Neural crest cell (in vitro differentiated cells): ENCODE data around the gene ASTL. TPM values are rescaled to one million over a fixed set of nuclear protein-coding genes. Genes with fewer than 3 reads are reported as not detected.

ENCODE experiments used
- DNase-seq: peaks from one replicate; pipeline ENCODE4 v3.0.0; 2021; ENCODE audit warnings: low read depth, mixed read lengths, low spot score
- H3K27ac Mint-ChIP-seq: one replicate; pipeline ENCODE4 v1.8.0; 2021; ENCODE audit warnings: mild to moderate bottlenecking, mixed read lengths; ENCODE audit not compliant: unreplicated experiment
- H3K27me3 Mint-ChIP-seq: 2 replicates; pipeline ENCODE4 v1.8.0; 2021; ENCODE audit warnings: low read depth, mild to moderate bottlenecking, mixed read lengths
- H3K36me3 Mint-ChIP-seq: 2 replicates; pipeline ENCODE4 v1.8.0; 2021; ENCODE audit warnings: low read depth, mild to moderate bottlenecking, mixed read lengths
- H3K4me1 Mint-ChIP-seq: 2 replicates; pipeline ENCODE4 v1.8.0; 2021; ENCODE audit warnings: mixed read lengths
- H3K4me3 Mint-ChIP-seq: one replicate; pipeline ENCODE4 v1.8.0; 2021; ENCODE audit warnings: mild to moderate bottlenecking, mixed read lengths
- H3K9me3 Mint-ChIP-seq: 2 replicates; pipeline ENCODE4 v1.8.0; 2021; ENCODE audit warnings: mixed read lengths
- total RNA-seq: library from RNA; stranded (reverse); gene quantifications from 2 replicates; pipeline ENCODE4 v1.2.1, GENCODE V29; 2021
- TF ChIP-seq, protein P1 (sequence below): fragments of 200-600 bp; sonication (generic); conservative IDR thresholded peaks from 2 replicates; pipeline ENCODE4 v1.5.0; 2021; ENCODE audit warnings: antibody characterized with exemption, mild to moderate bottlenecking

ASTL gene
- total RNA-seq, 1 donor from 2014 or later = not detected

DNA sequence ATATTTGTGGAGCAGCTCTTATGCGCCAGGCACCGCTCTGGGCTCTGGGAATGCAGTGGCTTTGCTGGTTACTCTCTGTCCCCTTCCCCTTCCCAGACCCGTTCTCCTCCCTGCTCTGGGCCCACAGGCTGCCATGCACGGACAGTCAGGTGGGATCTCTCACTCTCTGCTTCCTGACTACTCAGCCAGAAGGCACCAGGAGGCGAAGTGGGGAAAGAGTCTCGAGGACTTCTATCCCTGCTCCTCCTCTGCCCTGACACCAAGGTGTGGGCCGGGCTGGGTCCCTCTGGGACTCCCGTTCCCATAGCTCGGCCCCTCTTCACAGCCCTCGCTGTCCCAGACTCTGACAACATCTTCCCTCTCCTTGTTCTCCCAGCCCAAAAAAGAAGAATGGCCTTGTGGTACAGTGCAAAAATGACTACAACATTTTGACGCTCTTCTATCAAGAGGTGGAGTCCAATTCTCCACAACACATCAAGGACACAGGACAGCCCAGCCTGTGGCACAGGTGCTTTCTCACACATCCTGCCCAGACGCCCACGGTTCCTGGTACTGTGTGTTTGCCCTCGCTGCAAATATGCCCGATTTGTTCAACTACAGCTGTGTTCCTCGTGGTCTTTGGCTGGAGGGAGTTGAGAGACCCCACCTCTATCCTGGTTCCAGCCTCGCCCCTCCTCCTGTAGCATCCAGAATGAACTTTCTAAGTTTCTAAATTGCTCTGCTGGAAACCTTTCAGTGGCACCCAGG lies 21.0 kb upstream of the ASTL start:
- Mint-ChIP-seq H3K27me3 (no peaks in the 10 kb centered on the region), H3K27ac (no peak overlapping the region), H3K9me3 (peaks cover 6% of the 10 kb centered on the region), H3K4me3 (no peak overlapping the region), H3K36me3 (no peaks in the 10 kb centered on the region), H3K4me1 (peaks cover 3% of the 10 kb centered on the region)
- no peak for DNase-seq
- TF ChIP-seq, protein P1, sequence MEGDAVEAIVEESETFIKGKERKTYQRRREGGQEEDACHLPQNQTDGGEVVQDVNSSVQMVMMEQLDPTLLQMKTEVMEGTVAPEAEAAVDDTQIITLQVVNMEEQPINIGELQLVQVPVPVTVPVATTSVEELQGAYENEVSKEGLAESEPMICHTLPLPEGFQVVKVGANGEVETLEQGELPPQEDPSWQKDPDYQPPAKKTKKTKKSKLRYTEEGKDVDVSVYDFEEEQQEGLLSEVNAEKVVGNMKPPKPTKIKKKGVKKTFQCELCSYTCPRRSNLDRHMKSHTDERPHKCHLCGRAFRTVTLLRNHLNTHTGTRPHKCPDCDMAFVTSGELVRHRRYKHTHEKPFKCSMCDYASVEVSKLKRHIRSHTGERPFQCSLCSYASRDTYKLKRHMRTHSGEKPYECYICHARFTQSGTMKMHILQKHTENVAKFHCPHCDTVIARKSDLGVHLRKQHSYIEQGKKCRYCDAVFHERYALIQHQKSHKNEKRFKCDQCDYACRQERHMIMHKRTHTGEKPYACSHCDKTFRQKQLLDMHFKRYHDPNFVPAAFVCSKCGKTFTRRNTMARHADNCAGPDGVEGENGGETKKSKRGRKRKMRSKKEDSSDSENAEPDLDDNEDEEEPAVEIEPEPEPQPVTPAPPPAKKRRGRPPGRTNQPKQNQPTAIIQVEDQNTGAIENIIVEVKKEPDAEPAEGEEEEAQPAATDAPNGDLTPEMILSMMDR = no peak

DNA sequence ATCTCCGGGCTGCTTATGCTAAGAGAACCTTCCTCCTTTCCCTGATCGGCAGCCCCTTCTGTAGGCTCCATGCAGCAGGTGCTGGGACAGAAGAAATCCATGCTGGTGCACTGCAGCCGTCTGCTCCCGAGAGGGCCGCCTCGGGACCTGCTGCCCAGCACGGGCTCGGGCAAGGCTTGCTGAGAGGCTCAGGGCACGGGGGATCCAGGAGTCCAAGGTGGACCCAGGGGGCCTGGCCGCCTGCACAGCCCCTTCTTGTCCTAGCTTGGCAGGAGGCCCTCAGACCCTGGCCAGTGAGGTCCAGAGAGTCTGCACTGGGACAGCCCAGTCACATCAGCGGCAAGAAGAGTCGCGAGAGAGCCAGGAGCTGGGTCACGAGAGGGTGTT lies 20.2 kb upstream of the ASTL start:
- DNase-seq = no peak
- Mint-ChIP-seq H3K4me3 (no peak overlapping the region), H3K4me1 (peaks cover 2% of the 10 kb centered on the region), H3K36me3 (no peaks in the 10 kb centered on the region), H3K9me3 (peaks cover 6% of the 10 kb centered on the region), H3K27me3 (no peaks in the 10 kb centered on the region), H3K27ac (no peak overlapping the region)
- TF ChIP-seq, protein P1 = no peak

DNA sequence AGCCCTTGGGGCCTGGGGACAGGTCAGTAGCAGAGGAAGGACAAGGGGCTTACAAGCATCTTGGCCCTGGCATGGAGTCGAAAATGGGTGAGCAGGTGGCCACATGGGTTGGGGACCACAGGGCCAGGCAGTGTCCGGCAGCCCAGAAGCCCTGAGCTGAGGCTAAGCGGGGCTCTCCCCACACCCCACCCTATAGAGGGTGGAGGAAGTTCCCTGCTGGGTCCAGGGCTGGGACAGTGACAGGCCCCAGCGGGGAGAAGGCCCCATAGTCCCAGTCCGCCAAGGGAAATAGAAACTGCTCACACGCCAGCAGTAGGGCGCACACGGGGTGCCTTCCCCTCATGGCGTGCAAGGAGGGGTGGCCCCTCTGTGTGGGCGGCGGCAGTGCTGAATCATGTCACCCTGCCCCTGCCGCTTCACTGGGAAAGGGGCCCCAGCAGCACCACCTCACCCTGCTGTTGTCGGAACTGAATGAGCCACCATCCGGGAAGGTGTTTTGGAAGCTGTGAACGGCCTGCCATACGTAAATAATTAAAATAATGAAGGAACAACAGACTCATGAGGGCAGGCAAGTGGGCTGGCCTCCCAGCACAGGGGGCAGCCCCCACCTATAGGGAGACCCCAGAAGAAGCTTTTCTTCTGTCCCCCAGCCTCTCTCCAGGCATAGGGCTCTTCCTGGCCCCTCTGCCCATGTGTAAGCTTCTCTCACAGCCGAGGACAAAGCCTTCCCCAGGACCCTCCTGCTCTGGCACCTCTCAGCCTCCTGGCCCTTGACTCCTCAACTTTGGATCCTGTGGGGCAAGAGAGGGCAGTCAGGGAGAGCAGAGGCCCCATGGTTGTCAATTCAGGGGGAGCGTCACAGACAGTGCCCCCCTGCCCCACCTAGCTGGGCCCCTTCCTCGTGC lies 19.6 kb upstream of the ASTL start:
- peaks cover 6% of the 10 kb centered on the region for H3K9me3 Mint-ChIP-seq
- TF ChIP-seq, protein P1 = no peak
- H3K4me3 Mint-ChIP-seq = no peak overlapping the region
- DNase-seq = no peak
- no peak overlapping the region for H3K27ac Mint-ChIP-seq
- no peaks in the 10 kb centered on the region for H3K36me3 Mint-ChIP-seq
- no peaks in the 10 kb centered on the region for H3K27me3 Mint-ChIP-seq
- H3K4me1 Mint-ChIP-seq = peaks cover 8% of the 10 kb centered on the region

DNA sequence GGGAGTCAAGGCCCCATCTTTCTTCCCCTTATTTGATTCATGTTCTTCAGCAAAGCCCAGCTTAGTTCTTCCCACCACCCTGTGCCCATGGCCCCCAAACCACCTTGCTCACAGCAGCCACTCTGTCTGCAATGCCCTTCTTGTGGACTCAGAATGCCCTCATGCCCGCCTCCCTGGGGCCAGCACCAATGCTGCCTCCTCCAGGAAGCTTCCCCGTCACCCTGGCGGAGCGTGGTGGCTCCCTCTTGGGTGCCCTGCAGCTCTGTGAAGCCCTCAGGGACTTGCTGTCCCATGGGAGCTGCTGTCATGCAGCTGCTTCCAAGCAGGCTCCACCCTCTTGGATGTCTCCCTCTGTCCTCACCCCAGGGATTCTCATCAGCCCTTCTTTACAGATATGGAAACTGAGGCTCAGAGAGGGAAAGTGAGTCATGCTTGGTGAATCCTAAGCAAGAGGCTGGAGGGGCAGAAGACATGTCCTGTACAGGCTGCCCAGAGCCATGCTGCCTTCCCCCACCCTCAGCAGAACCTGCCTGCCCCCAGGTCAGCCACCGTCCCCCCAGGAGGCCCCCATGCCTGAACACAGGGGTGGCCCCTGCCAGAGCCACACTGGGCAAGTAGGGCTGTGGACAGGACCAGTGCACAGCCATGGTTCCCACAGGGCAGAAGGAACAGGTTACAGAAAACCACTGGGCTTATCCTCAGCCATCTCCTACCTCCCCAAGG lies 18.8 kb upstream of the ASTL start:
- TF ChIP-seq, protein P1 = no peak
- Mint-ChIP-seq H3K36me3 (no peaks in the 10 kb centered on the region), H3K4me1 (peaks cover 17% of the 10 kb centered on the region), H3K27me3 (no peaks in the 10 kb centered on the region), H3K9me3 (peaks cover 6% of the 10 kb centered on the region), H3K4me3 (no peak overlapping the region), H3K27ac (no peak overlapping the region)
- no peak for DNase-seq

DNA sequence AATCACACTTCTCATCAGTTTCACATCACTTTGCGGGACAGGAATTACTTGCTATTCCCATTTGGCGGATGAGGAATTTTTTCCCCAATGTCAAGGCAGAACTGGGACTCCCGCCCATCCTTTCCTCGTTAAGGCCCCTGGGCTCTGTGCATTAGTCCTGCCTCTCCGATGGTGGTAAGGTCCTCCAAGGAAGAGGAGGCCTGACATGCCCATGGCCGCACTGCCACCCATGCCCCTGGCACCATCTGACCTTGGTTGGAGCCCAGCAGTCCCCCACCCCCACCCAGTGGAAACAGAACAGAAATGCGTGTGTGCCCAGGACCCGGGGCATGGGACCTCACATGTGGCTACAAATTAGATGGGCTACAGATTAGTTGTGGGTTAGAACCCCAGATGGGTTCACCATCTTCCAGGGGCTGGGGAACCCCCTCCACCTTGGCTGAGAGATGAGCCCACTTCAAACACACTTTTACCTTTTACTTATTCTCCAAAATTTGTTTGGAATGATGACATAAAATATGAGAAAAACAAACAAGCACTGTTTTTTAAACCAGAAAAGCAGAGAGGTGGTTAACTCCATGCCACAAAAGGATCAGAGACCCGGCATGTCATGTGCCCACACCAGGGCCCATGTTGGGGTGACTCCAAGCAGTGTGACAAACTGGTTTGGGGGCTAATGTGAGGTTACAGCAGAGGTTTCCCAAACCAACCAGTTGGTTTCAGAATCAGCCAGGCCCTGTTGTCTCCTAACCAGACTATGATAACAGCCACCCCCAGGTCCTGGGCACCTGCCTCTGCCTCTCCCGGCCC lies 17.9 kb upstream of the ASTL start:
- no peaks in the 10 kb centered on the region for H3K36me3 Mint-ChIP-seq
- no peak for DNase-seq
- H3K27me3 Mint-ChIP-seq = no peaks in the 10 kb centered on the region
- H3K27ac Mint-ChIP-seq = no peak overlapping the region
- peaks cover 19% of the 10 kb centered on the region for H3K4me1 Mint-ChIP-seq
- H3K9me3 Mint-ChIP-seq = peaks cover 6% of the 10 kb centered on the region
- TF ChIP-seq, protein P1 = no peak
- no peak overlapping the region for H3K4me3 Mint-ChIP-seq
